Effector CD8-positive, alpha-beta T cell (primary cell): ENCODE measurements around the gene SLC16A5.
"Not testable (repeated sequence)": the region's sequence is repeated elsewhere in the genome, so short reads cannot be mapped to it uniquely, and the experiment has no call there.

Source experiments
- DNase-seq: peaks from one replicate; lab custom pipeline; 2025; lab: John Stamatoyannopoulos, UW
- total RNA-seq, 4 experiments: gene quantifications; one replicate each; lab custom pipeline; 2026; lab: John Stamatoyannopoulos, UW

SLC16A5 gene, protein sequence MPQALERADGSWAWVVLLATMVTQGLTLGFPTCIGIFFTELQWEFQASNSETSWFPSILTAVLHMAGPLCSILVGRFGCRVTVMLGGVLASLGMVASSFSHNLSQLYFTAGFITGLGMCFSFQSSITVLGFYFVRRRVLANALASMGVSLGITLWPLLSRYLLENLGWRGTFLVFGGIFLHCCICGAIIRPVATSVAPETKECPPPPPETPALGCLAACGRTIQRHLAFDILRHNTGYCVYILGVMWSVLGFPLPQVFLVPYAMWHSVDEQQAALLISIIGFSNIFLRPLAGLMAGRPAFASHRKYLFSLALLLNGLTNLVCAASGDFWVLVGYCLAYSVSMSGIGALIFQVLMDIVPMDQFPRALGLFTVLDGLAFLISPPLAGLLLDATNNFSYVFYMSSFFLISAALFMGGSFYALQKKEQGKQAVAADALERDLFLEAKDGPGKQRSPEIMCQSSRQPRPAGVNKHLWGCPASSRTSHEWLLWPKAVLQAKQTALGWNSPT
- 4.2 to 8.3 (median 5.8) reads per million in 4 experiments for total RNA-seq

DNA sequence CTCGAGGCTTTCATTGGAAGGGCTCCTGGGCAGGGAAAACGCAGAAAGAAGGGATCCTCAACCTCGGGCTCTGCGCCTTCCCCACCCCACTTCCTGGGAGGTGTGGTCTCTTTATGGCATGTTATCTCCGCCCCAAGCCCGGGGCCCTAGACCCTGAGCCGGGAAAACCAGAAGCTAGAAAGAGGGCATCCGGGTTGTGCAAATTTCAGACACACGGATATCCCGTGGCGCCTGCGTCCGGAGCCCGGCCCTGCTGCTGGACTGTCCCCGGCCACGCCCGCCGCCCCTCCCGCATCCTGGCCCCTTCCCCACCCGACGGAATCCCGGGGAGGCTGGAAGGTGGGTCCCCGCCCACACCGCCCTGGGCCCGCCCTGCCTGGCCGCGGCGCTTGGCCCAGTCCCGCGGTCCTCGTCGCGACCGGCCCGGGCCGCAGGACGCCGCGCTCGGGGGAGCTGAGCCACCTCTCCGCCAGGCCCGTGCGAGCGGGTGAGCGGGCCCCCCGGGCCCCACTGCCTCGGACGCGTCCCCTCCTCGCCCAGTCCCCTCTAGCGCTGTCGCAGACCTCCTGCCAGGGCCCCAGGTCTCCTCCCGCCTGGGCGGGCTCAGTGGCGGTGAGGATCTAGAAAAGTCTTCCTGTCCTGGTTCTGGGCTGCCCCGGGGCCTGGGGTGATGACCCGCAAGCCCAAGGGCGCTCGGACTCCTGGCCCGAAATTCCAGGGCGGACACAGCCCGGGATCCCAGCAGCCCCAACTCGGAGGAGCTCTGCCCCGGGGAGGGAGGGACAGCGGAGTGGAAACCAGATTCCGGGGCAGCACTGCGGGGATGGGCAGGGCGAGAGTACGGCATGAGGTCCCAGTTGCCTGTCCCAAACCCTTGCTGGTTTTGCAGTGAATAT, at the start of gene SLC16A5:
SLC16A5 (plus strand) TSS at position 397 of the 896 bp plus-strand sequence. CDS start 5,683 bp downstream, outside the sequence.
- DNase-seq = peak; percentile 10

DNA sequence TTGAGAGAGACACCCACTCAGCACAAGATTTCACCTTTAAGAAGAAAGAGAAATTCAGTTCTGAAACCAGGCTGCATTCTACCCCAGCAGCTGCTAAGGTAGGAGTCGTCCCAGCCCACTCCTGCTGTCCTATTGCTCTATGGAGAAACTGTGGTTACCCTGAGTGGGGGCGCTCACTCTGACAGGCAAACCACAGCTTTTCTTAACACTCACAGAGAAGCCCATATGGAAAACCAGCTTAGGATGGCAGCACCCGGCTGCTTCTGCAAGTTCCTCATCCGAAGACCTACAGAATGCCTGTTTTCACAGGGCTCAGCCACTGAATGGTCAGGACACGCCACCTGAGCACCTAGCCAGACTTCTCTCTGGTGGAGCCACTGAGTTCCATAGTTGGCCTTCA, 48.5 kb upstream of the SLC16A5 start:
- DNase-seq = no peak

DNA sequence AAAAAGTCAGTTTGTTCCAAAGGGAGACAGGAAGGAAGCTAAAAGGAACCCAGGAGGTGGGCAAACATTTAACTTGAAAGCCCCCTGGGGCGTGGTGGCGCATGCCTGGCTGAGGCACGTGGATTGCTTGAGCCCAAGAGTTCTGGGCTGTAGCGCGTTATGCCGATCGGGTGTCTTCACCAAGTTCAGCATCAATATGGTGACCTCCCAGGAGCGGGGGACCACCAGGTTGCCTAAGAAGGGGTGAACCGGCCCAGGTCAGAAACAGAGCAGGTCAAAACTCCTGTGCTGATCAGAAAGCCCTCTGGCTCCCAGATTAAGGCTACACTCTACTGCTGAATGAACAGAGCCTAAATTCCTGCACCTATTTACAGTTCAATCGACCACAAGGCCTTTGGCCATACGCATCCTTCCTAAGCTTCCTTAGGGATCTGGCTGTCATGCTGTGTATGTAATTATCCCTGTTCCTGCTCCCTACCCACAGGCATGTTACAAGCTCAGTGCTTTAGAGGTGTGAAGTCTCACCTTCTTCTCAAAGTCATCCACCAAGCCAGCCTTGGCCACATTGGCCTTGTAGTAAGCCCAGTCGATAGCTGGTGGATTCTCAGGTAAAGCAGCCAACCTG, 46.0 kb upstream of the SLC16A5 start:
- DNase-seq = no peak

DNA sequence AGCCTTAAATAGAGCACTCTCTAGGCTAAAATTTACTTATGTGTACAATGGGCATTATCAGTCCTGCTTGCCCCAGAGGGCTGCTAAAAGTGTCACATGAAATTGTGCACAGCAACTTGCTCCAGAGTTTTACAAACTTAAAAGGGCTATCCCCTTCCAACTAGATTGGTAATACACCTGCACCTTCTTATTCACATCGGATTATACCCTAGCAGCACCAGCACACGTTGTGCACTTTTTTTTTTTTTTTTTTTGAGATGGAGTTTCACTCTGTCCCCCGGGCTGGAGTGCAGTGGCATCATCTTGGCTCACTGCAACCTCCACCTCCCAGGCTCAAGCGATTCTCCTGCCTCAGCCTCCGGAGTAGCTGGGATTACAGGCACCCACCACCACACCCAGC, 44.0 kb upstream of the SLC16A5 start:
- not testable (repeated sequence) for DNase-seq

DNA sequence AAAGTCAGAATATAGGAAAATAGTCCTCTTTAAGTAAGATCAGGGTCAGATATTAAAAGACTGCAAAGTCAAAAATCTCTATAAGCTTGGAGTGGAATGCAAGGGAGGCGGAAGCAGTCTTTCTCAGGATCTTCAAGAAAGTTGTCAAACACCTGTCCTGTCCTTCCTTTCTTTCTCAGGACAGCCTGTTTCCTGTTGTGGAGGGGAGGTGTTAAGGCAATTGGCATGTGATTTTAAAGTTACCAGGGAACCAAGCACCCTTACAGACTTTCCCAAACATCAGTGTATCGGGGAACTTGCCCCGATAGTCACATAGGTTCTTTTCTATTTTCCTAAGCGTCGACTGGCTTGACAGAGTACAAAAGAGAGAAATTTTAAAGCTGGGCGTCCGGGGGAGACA, 43.0 kb upstream of the SLC16A5 start:
- no peak for DNase-seq

DNA sequence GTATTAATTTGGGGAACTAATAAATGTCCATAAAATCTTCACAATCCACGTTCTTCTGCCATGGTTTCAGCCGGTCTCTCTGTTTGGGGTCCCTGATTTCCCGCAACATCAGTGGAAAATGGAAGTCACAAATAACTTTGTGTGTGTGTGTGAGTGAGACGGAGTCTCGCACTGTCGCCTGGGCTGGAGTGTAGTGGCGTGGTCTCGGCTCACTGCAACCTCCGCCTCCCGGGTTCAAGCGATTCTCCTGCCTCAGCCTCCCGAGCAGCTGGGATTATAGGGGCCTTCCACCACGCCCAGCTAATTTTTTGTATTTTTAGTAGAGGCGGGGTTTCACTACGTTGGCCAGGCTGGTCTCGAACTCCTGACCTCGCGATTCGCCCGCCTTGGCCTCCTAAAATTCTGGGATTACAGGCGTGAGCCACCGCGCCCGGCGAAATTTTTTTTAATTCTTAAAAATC, 41.8 kb upstream of the SLC16A5 start:
- not testable (repeated sequence) for DNase-seq

DNA sequence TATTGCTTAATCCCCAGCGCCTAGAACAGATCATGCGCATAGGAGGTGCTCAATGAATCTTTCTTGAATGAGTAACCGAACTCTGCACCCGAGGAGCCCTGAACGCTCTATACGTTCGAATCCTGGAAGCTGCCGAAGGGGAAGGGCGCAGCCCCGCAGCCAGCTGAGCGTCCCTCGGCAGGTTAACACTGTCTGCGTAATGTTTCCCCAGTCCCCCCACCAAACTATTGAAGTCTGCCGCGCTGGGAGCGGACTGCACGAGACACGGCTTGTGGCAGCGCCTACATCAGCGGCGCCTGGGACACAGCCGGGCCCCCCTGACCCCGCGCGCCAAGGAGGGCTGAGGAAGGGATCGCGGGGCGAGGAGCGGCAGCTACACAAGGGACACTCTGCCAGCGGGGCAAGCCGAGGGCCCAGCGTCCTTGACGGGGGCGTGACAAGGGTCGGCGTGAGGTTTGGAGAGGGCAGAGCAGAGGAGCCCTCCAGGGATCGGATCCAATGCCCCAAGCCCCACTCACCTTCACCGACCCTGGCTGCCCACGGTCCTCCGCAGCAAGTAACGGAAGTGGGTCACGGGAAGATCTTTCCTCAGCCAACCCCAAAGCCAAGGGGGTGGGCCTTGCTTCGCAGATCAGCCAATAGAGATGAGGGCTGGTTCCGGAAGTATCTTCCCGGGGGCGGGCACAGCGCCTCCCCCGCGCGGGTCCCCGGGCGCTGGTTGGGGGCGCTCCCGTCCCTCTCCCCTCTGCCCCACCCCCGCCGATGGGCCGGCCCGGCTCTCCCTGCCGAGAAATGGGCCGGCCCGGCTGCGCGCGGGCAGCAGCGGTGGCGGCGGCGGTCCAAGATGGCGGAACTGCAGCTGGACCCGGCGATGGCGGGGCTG, 41.1 kb upstream of the SLC16A5 start, which contains the start of the genes ATP5PD and KCTD2:
ATP5PD (minus strand) TSS at position 563 of the 883 bp plus-strand sequence. CDS start 4,319 bp downstream, outside the sequence.
KCTD2 (plus strand) TSS at position 819 of the 883 bp plus-strand sequence; CDS start at position 845, 26 bp downstream.
- peak; percentile 86 for DNase-seq

DNA sequence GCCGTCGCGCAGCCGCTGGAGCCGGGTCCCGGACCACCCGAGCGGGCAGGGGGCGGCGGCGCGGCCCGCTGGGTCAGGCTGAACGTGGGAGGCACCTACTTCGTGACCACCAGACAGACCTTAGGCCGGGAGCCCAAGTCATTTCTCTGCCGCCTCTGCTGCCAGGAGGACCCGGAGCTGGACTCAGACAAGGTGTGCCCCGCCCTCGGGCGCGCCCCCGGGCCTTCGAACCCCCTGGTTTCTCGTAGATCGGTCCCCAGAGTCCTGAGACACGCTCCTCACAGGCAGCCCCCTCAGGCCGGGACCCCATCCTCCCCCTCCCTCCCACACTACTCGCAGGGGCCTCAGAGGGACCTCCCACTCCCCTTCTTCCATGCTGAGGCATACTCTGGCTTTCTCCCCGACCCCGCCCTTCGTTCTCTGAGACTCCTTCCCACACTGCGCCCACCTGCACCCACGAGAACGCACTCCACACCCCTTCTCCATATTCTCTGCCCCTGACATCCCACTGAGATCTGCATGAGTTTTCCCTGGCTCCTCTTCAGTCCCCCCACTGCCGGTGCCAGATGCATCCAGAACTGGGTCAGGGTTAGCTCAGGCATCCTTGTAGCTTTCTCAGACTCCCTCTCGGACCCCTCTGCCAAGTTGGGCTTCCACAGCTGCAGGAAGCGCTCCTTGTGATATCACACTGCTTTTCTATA, 40.2 kb upstream of the SLC16A5 start:
- DNase-seq = no peak

DNA sequence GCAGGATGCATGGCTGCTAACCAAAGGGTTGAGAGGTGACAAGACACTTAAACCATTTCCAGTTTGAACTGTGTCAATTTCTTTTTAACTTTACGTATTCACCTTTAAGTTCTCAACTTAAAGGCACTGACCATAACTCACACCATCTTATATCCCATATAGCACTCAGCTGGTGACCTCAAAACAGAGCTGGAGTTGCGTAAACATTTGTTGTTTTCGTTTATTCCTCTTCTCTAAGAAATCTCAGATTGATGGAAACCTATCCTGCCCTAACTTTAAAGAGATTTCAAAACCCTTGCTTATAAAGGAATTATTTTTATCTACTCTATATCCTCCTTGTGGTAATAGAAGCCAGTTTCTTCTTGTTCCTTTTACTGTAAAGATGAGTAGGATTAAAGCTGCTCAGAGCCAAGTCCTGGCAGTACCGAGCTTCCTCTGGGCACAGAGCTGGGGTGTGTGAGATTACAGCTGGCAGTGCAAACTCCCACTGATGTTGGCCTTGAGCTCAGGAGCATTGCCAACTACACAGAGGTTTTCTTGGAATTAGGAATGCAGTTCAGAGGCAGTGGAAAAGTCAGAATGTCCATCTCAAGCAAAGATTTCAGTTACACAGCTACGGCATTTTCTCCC, 39.4 kb upstream of the SLC16A5 start:
- DNase-seq = no peak

DNA sequence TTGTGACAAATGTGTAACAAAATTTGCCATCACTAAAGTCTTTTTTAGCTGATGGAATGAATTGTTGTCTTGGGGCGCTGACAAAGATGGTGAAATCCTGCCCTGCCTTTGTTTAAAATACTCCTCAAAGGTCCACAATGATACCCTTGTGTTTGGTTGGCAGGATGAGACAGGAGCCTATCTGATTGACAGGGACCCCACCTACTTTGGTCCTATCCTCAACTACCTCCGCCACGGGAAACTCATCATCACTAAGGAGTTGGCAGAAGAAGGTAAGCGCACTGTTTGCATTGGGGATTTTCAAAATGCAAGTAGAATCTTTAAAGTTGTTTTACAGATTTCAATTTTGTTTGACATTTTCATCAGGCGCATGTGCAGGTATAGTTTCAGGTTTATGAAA, 38.7 kb upstream of the SLC16A5 start:
- no peak for DNase-seq

DNA sequence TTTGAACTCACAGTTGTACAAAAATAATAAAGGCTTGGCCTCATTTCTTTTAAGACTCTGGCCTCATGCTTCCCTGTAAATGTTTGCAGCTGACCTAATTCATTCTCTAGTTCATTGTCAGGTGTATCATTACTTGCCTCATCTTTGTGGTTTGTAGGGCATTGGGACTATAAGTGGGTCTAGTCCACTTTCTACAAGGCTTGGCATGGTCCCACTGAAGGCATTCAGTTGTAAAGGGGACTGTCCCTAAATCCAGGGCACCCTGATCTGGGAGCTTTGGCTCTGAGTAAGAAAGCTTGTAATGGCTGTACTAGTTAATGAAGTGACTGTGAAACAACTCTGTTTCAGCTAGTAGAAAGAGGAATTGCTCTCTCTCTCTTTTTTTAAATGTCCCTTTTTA, 38.0 kb upstream of the SLC16A5 start:
- no peak for DNase-seq

DNA sequence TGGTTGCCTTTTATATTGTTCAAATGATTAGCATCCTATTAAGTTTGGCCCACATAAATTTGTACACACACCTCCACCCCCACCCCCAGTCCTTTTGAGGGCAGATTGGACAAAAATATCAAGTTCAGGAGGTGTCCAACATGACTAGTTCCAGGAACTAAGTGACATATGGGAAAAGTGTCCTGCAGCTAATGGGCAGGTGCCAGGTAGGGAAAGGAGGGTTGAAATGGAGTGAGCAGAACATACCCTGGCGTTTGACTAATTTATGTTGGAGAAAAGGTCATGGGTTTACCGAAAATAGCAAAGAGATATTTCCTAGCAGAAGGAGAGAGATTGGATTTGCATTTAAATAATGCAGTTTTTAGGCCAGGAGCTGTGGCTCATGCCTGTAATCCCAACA, 35.8 kb upstream of the SLC16A5 start:
- DNase-seq = no peak

DNA sequence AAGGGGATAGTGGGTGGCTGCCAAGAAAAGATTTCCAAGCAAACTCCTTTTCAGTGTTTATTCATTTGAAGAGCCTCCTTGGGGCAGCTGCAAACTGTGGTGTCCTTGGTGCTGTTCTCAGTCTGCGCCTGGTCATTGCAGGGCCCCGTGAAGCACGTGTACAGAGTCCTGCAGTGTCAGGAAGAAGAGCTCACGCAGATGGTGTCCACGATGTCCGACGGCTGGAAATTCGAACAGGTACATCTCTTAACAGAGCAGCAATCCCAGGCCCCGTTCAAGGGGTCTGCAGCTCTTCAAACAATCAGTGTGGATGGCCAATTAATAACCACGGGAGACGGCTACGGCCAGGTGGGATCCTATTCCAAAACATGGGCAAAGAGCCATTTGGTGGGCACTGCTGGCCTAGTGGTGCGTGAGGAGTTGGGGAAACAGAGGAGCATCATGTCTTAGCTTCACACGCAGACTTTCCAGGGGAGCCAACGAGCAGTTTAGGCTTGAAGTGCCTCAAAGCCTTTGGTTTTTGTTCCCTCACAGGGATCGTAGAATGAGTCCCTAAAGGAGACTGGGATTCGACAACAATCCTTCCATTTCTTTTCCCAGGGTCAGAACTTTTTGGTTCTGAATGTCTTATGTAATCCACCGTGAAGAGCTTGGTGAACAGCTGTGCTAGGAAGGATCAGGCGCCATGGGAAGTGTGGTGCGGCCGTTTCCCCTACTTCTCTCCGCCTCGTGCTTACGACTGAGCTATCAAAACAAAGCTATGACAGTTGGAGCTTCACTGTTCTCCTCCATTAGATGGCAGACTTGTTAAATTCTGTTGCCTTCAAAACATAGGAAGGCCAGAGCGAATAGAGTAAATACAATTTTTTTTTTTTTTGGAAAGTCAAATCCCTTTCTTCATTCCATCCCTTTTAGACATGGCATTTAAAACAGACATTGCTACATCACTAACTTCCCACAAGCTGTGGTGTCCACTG, 28.1 kb upstream of the SLC16A5 start:
- no peak for DNase-seq

DNA sequence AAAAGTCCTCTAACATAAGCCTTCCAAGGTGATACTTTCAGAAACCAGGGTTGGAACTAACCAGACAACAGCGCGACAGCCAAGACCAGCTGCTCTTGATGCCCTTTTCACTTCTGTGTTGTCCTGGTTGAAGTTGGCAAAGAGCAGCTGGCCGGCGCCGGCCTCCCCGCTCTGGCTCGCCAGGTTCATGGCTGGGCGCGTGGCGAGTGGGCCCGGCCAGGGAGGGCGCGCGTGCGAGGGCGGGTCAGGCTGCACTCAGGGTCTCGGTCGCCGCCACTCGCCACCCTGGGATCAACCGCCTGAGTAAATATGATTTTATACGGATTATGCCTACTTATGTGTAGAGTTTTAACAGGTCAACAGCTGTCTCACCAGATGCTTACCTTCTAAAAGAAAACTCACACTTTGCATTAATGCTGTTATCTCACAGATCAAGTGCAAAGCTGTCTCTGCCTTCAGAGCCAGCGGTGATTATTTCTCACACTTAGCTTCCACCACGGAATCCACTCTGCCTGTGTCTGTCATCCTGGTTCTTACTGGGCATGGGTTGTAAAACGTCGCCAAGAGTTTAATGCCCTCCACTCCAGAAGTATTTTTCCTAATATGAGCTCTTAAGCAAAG, 27.2 kb upstream of the SLC16A5 start:
- DNase-seq = no peak

DNA sequence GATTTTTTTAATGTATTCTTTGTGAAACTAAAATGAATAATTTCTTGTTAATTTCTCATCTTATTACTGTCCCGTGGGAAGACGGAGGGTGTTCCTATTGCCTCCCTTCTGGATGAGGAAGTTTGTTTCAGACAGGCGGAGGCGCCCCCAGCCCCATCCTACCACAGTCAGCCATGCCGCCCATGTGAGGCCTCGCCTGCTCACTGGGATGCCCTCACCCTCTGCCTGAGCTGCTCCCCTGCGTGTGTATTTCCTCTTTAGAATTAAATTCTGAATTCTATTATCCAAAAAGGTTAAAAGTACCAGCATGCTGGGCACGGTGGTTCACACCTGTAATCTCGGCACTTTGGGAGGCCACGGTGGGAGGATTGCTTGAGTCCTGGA, 26.7 kb upstream of the SLC16A5 start:
- no peak for DNase-seq

DNA sequence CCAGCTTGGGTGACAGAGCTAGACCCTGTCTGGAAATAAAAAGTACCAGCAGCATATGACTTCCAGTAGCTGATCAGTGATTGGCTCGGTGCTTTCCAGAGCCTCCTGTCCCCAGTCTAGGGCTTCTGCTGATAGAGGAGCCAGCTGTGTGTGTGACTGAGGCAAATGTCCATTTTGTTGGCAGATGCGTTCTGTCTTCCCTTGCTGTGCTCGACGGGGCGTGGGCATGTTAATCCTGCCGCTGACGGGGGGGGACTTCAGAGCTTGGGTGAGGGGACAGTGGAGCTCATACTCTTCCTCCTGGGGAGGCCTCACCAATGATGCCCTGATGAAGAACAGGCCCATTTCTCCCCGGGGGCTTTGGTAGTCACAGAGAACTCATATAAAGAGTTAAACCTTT, 26.1 kb upstream of the SLC16A5 start:
- no peak for DNase-seq

DNA sequence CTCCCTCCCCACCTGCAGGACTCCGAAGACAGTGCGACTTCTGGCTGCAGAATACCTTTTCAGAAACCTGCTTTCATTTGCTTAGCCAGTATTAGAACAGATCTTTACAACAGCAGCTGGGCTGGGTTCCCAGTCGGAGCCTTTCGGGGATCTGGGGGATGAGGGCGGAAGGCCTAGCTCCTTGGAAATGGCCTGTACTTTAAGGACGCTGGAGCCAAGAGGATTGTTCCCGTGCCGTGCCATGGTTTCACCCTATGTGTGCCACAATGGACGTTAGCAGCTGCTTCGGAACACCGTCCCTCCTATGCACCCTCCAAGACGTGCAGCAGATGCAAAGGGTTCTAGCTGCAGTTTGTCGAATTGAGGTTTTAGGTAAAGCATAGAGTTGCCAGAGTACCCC, 24.6 kb upstream of the SLC16A5 start:
- no peak for DNase-seq

DNA sequence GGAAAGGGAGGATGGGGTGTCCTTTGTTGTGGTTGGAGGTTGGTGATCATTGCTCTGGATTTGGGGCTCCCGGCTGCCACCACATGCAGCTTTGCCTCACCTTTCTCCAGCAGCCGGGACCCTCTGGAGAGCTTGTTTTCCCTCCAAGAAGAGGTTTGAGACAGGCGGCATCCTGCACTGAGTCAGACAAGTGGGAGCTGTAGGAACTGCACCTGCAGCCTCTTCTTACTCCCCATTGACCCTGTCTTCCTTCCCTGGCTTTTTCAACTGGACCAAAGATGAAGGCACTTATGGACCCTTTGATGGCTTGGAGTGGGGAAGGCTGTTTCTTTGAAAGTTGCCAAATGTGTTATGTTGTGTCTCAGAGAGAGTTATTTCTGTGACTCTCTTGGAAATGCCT, 24.1 kb upstream of the SLC16A5 start:
- no peak for DNase-seq
